B cell (primary cell): Measurements from ENCODE around the gene RNF217.

ENCODE experiments used
- CTCF ChIP-seq: fragments of 200-600 bp; IDR thresholded peaks from one replicate; pipeline ENCODE4 v1.8.0; 2022; ENCODE audit warnings: antibody characterized with exemption, mild to moderate bottlenecking
- EZH2 ChIP-seq: IDR thresholded peaks from 2 replicates; pipeline ENCODE4 v1.6.1; 2012; ENCODE audit warnings: borderline replicate concordance, low read depth, mild to moderate bottlenecking, moderate library complexity, low read length; ENCODE audit not compliant: insufficient read depth, poor library complexity, severe bottlenecking

GRCh38 chr6:125098253-125098652, 136.0 kb downstream of the RNF217 start:
- TF ChIP-seq CTCF (no peak), EZH2 (no peak)
